GM12891 (cell line): Measurements from ENCODE around the gene NPHP1.

Experiments used
- PAX5 ChIP-seq: IDR thresholded peaks from 2 replicates; pipeline ENCODE4 v1.6.1; 2011; ENCODE audit warnings: low read length, moderate library complexity, mild to moderate bottlenecking; ENCODE audit not compliant: insufficient read depth, severe bottlenecking
- POLR2A ChIP-seq: IDR thresholded peaks from 2 replicates; pipeline ENCODE4 v1.6.1; 2011; ENCODE audit warnings: low read depth, low read length, control low read depth
- POLR2AphosphoS5 ChIP-seq: IDR thresholded peaks from 2 replicates; pipeline ENCODE4 v1.6.1; 2011; ENCODE audit warnings: low read depth, low read length, control low read depth
- POU2F2 ChIP-seq: IDR thresholded peaks from 2 replicates; pipeline ENCODE4 v1.6.1; 2011; ENCODE audit warnings: low read depth, mild to moderate bottlenecking, control low read depth, low read length, moderate library complexity
- SPI1 ChIP-seq: IDR thresholded peaks from 2 replicates; pipeline ENCODE4 v1.6.1; 2011; ENCODE audit warnings: low read depth, low read length, control low read depth
- TAF1 ChIP-seq: IDR thresholded peaks from 2 replicates; pipeline ENCODE4 v1.6.1; 2011; ENCODE audit warnings: low read depth, low read length, control low read depth

DNA sequence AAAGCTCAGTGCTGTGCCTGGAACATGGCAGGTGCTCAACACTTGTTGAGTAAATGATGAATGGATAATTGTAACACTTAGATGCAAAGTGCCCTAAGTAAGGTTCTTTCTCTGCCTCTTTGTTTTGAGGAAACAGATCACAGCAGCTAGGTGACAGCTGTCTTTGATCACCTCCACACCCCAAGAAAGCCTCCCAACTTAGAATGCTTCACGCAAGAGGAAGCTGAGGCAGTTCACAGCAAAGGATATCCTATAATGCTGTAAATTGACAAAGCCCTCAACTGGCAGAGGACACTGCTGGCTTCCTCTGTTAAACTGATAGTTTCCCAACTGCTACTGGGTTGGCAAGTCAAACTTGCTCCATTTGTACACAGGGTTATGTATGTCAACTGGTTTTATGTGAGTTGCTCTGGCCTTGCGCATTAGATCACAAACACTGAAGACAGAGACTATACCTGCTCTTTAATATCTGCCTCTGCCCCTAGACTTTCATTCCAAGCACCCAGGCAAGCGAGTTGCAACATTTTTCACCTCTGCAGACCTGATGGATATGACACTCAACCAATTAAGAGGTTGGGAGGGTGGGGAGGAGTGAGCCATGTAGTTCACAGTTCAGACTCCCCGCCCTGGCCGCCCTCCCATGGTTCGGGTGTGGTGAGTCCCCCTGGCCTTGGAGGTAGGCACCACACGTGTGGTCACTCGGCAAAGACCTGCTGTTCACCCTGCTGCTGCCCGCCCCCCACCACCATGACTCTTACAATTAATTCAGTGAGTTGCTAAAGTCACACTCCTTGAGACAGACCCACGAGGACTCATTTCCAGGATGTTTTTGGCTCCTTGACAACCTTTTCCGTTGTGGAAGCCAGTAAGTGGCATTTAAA, 84.4 kb downstream of the NPHP1 start:
- TF ChIP-seq POLR2A, result no peak
- TF ChIP-seq POLR2AphosphoS5, result no peak
- TF ChIP-seq TAF1, result no peak
- no peak for TF ChIP-seq PAX5
- no peak for TF ChIP-seq SPI1
- no peak for TF ChIP-seq POU2F2
